ENCODE results near the gene EFTUD2.

The EFTUD2 gene

DNA sequence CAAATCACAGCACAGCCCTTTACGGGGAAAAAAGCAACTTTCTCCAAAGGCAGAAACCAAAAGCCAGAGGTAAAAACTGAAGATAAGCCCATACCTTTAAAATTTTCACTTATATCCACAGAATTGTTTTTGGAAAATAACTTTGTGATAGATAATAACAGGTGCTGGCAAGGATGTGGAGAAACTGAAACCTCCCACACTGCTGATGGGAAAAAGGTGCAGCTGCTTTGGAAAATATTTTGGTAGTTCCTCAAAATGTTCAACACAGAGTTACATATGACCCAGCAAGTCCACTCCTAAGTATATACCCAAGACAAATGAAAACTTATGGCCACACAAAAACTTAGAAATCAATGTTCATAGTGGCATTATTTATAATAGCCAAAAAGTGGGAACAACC lies 12.2 kb downstream of the EFTUD2 start:
- DNase-seq: no peak

DNA sequence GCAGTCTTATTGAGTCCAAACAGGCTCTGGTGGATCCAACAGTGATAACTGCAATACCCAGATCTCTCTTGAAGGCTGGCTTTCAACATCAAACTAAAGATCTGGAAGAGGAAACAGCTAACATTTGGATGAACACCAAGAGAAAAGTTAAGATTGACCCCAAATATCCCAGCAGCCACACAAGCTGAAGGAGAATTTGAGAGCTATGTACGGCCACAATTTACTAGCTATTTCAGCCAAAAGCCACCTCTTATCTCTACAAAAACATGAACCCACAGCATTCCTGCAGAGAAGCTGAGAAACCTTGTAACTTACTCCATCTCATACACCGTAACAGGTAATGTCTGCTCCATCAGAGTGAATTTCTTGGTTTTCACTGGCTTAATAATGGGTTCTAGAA lies 14.3 kb downstream of the EFTUD2 start:
- no peak for DNase-seq

DNA sequence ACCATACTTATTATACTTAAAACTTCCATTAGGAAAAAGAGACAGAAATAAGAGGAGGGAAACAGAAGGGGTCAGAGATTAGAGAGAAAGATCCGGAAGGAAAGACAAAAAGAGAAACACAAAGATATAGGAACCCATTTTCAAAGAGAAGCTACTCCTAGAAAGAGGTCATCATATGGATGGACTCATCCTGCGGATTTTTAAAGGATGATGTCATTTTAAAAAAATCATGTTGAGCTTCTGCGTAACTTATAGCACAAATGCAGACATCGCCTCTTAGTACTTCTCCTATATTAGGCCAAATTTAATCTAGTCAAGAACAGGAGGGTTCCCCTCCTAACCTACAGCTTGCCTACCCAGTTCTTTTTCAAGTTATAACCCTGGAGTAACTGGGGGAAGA lies 18.1 kb downstream of the EFTUD2 start:
- no peak for DNase-seq

DNA sequence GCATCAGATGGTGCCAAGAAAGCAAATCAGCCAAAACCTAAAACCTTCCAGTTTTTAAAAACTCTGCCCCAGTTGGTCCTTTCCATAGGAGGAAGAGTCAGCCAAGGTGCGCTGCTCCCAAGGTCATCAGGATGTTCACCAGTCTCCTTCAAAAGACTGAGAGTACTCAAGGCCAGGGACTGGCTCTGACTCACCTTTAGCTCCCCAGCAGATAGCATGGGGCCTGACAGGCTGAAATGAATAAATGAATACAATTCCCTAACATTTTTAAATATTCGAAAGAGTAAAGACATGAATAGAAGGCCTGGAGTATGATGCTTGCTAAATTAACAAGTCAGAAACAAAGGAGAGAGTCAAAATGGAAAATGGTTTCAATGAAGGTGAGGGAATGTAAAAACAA lies 19.2 kb downstream of the EFTUD2 start:
- DNase-seq: no peak

DNA sequence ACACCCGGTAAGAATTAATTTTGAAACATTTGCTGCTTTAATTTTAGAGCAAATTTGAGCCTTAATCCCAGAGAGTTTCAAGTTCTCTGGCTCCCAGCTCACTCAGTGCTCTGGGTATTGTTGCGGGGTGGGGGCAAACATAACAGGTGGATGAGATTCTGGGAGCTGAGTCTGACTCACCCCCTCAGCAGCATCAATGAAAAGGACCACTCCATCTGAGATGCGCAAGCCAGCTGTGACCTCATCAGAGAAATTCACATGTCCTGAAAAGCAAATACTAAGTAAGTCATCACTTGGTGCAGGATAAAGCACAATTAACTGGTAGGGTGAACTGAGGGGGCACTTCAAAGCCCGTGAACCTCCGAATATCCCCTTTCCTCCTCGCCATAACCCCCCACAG lies 19.9 kb downstream of the EFTUD2 start:
- no peak for DNase-seq

DNA sequence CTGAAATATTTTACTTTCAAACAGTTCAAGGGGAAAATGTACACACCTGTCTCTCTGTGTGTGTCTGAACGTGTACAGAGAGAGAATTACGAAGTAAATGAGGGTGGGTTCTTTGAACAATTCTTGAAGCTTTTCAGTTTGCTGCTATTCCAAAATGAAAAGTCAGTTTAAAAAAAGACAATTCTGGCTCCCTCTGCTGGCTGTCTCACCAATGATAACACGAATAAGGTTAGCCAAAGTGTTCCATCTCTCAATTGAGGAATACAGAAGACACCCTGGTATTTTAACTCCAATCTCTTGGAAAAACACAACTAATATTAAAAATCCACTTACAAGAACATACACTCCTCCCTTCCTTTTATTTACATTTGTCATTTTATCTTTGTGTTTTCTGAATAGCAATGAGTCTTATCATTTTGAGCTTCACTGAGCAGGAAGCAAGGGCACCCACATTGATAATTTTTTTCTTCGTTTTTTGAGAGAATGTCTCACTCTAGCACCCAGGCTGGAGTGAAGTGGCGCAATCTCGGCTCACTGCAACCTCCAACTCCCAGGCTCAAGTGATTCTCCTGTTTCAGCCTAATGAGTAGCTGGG lies 20.5 kb downstream of the EFTUD2 start:
- peak; percentile 4 for DNase-seq

DNA sequence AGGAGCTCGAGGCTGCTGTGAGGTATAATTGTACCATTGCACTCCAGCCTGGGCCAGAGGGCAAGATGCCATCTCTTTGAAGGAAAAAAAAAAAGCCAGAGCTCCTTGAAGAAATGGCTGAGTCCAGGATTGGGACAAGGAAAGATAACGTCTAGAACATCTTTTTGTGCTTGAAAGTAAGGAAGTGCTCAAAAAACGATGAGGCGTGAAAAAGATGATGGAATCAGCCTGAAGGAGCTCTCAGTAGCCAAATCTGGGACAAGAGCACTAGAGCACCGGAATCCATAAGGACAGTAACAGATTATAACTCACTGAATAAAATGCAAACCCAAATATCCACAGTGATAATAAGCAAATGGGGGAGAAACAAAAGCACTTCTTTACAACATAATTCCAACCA lies 22.1 kb downstream of the EFTUD2 start:
- no peak for DNase-seq

DNA sequence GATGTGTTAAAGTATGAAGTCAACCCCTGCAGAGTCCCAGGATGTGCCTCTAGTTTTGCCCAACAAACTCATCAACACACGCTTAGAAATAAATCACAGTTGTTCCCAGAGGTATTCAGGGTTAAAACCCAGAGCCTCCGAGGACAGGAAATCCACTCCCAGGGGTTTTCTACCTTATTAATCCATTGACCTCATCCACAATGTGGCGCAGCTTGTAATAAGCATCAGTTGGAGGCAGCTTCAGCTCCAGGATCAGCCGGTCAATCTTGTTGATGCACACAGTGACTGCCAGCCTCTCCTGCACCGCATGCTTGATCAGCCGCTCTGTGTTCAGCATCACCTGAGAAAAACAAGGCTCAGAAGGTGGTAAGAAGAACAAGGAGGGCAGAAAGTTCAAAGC lies 23.5 kb downstream of the EFTUD2 start:
- DNase-seq: no peak

DNA sequence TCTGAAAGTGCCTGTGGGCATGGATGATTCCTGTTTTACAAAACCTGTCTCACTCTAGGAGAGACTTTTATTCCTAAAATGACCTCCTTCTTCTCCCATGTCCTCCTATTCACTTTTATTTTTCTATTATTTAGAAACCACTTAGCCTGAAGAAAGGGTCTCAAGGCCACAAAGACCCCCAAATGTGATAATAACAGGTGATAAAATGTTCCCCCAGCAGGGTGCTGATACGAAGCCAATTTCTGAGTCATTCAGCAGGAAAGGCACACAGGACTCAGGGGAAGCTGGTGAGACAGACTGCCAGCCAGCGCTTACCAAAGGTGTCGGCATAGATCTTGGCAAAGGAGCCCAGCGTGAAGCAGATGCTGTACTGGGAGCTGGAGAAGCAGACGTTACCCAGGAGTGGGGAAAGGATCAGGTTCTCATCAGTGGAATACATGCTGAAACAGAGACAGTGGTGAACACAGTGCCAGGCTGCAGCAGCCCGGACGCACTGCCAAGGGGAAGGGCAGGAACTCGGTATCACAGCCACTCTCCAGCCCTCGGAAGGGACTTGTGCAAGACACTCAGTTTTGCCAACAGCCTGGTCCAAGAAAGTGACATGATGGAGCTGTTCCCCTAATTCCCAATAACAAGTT lies 27.0 kb downstream of the EFTUD2 start:
- no peak for DNase-seq

DNA sequence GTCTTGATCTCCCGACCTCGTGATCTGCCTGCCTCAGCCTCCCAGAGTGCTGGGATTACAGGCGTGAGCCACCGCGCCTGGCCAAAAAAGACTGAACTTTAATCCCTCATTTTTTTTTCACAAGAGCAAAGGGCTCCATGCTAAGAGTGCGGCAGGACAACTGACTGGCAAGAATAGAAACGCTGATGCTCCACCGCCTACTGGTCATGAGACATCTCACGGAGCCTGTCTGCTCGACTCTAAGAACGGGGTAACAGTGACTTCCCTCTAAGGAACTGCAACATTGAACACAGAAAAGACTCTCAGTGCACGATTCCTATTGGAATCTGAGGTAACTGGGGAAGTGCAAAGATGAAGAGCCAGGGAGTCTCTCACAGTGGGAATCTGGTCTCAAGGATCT lies 27.7 kb downstream of the EFTUD2 start:
- DNase-seq: no peak

DNA sequence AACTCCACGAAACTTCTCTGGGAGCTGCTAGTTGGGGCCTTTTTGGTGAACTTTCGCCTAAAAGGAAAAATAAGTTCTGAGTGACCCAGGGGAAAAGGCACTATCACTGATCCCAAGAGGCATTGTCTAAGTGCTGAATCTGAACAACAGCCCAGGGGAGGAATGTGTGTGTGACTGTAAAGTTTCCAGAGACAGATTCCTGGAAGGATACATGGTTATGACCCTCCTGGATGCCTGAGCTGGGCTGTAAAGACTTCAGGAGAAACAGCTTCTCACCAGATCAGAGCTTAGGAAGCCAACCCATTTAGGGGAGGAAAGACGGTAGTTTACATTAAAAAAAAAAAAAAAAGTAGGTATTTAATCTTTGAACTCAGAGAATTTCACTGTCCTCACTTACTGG lies 31.4 kb downstream of the EFTUD2 start:
- no peak for DNase-seq

DNA sequence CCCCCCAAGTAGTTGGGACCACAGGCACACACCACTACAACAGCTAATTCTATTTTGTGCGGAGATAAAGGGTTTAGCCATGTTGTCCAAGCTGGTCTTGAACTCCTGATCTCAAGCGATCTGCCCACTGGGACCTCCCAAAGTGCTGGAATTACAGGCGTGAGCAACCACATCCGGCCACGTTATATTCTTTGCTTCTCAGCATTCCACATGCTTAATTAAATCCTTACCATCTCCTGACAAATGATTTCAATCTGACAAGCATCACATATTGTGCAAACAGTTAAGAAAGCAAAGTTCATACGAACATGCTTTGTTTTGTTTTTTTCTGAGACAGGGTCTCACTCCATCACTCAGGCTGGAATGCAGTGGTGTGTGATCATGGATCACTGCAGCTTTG lies 33.3 kb downstream of the EFTUD2 start:
- DNase-seq: no peak

DNA sequence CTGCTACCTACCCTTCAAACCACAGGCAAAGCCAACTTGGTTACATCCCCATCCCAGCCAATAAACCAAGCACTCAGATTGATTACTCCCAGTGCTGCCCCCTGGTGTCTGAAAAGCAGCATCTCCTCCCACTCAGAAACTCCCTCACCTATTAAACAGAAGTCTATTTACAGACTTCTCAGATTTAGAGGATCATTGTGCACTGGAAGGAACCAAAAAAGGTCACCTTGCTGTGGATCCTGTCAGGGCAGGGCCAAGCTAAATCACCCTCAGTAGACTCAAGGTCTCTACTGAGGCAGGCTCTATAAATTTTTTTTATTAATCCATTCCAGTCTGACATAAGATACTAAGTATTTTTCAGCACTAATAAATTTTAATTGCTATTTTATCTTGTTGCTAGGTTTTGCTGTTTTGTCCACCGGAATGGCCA lies 34.0 kb downstream of the EFTUD2 start:
- DNase-seq: peak; percentile 49

DNA sequence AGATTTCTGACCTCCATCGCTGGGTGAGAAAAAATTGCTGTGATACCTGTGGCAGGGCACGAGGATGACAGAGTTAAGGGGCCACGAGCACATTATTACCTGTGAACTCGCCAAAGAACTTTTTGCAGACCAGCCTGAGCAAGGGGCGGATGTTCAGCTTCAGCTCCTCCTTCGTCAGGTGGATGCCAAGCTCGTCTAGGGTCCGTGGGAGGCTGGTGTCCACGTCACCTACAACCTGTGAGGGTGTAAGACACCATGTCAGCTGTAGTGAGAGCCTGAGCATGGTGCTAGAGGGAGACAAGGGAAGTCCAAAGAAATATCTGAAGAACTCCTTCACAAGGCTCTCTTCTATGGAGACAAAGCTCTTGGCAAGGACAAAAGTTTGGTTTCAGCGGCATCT lies 34.4 kb downstream of the EFTUD2 start:
- DNase-seq: no peak

DNA sequence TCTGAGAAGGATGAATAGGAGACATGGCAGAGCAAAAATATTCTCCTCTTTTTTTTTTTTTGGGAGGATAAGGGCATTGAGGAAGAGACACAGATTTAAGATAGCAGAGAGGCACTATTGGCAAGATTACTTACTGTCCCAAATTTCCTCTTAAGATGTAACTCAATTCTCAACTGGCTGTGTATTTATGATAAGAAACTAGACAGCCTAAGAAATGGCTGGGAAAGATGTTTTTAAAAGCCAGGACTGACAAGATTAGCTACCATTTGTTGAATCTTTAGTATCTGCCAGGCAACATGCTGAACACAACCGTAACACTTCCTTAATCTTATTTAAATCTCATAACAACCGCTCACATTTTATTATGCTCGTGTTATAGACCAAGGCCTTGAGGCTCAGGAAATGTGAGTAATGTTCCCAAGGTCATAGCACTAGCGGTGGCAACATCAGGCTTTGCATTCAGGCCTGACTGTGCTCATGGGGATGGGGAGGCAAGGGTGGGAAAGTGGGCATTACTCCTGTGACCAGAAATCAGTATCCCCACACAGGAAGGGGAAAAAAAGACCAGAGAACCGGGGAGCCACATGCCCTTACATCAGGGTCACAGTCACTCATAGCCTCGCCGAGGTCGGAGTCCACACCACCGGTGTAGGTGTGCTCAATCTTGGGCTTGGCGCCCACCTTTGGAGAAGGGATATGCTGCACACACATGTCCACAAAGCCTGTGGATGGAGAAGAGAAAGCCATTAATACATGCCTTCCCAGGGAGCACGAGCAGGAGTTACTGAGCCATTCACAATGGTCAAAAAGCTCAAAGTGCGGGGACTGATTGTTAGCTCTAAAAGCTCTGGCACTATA lies 36.0 kb downstream of the EFTUD2 start:
- no peak for DNase-seq

DNA sequence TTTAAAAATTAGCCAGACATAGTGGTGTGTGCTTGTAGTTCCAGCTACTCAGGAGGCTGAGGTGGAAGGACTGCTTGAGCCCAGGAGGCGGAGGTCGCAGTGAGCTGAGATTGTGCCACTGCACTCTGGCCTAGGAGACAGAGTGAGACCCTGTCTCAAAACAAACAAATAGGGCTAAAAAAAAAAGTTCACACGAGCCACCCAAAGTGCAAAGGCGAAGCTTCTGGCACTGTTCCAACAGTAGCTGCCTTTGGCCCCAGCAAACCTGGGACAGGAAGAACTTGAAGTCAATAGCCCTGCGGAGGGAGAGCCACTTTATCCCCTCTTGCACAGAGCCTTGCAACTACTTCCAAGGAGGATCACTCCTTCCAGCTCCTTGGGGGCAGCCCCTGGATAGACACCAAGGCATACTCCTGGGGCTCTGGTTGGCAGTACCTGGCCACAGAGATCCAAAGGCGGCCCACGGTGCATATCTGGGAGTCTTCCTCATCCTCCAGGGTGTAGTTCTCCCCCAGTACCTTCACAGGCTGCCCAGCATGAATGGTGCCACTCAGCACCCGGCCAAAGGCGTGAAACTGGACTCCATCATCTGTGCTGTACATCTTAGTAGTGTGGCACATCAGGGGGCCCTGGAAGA lies 36.8 kb downstream of the EFTUD2 start:
- no peak for DNase-seq

DNA sequence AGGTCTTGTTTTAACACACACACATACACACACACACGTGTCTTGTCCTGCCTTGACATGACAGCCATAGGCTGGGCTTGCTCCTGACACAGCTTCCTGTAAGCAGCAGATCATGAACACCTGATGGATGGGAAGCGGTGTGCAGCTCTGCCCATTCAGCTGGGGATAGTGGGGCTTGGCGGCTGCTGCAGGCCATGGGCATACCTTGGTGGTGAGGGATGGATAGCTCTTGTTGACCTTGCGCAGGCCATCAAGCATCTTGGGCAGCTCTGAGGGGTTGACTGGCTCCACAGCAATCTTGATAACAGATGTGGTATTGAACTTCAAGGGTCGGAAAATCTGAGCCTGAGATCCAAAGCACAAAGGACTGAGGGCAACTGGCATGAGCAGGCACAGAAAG lies 39.5 kb downstream of the EFTUD2 start:
- DNase-seq: no peak

DNA sequence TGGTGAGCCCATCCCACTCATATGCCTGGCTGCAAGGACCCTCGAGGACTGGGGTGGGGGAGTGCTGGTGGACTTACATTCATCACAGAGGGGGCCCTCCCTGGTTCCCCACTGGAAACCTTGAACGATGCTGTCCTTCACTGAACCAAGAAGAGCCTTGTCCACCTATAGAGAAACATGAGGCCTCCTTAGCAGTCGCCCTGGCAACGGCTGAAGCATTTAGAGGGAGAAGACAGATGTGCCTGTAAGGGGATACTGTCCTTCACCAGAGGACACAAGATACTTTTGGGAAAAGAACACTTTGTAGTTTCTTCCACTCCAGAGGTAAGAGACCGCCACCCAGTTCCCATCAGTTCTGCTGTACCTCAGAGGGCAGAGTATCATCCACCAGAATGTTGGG lies 45.1 kb downstream of the EFTUD2 start:
- no peak for DNase-seq

DNA sequence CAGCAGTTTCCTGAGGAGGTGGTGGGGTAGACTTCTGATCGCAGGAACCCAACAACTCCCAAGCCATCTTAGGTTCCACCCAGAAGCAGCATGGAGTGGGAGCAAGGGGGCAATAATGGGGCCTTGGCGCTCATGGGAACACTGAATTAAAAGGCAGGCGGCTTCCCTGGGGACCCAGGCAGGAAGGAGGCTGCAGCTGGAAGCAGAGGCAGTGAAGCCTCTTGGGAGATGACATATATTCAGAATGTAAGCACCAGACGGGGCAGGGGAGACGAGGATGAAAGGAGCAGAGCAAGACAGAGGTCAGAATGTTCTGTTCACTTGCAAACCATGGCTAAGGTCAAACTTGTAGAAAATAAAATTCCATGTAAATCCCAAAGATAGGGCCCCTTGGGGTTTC lies 48.6 kb downstream of the EFTUD2 start:
- no peak for DNase-seq

DNA sequence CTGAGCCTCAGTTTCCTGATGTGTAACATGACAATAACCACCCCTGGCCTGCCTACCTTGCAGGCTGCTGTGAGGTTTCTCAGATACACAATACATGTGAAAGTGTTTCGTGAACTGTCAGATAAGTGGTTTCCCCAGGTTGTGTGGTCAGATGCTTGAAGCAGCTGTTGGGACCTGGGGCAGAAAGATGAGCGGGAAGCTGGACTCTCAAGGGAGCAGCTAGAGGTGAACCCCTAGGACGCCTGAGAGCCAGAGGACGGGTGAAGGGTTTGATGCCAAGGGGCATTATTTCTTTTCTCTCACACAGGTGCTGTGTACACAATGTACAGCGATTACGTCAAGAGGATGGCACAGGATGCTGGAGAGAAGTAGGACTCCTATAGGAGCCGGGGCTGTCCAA lies 49.2 kb downstream of the EFTUD2 start:
- no peak for DNase-seq

DNA sequence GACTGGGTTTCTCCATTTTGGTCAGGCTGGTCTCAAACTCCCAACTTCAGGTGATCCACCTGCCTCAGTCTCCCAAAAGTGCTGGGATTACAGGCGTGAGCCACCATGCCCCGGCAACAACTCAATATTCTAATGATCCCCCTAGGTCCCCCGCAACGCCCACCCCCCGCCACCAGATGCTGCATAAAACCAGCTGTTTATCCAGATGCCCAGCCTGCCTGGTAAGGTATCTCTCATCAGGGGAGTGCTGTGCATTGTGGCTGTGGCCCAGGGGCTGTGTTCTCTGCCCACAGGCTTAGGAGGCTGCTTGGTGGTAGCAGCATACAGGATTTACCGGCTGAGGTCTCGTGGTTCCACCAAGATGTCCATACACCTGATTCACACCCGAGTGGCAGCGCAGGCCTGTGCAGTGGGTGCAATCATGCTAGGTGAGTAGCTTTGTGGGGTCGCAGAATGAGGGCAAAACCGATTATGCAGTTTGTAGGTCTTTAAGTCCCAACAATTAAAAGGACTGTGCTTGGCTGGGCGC lies 50.2 kb downstream of the EFTUD2 start:
- no peak for DNase-seq

DNA sequence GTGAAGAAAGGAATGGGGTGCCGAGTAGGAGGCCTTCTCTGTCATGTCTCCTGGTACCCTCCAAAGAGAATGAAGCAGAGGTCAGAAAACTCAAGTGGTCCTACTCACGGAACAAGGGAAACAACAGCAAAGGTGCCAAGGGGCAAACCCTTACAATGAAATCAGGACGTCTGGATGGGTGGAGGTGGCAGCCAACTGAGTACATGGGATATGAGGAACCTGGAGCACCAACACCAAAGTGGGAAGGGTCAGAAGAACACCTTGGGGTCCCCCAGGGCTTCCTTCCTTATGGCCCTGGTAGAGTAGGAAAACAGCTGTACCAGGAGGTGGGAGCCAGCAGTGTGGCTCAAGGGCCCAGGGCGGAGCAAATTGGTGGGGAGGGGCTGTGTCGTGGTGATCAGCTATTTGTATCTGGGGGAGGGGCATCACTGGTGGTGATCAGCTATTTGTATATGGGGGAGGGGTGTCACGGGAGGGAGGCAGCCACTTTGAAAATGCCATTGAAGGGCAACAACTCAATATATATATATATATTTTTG lies 50.9 kb downstream of the EFTUD2 start:
- DNase-seq: no peak

DNA sequence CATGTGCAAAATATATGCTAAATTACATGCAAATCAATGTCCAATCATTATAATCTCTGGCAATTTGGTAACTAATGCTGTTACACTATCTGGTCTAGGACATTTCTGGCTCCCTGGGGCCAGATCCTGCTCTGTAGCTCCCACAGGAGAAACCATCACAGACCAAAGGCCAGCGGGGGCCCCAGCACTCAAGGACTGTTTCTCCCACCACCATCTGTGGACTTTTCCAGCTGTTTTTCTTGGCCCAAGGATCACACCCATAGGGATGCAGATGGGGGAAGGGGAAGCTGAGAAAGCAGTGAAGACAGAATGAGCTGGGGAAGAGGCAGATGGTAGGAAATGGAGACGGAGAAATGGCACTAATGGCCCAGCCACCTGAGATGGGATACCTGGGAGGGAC lies 51.7 kb downstream of the EFTUD2 start, which contains the start of gene HIGD1B:
TSS of gene HIGD1B (plus strand) at position 298 of the 400 bp plus-strand sequence. CDS start 270 bp downstream, outside the sequence.
- DNase-seq: no peak

All from MV-4-11 (cell line).